SK-N-SH (cell line): Measurements from ENCODE around the gene ZDHHC19. TPM values are rescaled to one million over a fixed set of nuclear protein-coding genes. Genes with fewer than 3 reads are reported as not detected.
"Not testable (repeated sequence)": the region's sequence is repeated elsewhere in the genome, so short reads cannot be mapped to it uniquely, and the experiment has no call there.

ENCODE experiments used
- CTCF ChIA-PET: fragments of 300-600, 350-600 bp; formaldehyde crosslinking; extraction: SDS; loops from one replicate; lab custom pipeline; 2021; lab: Yijun Ruan, JAX
- POLR2A ChIA-PET: fragments of 350-600 bp; sonication (Branson Sonifier 250); formaldehyde crosslinking; extraction: SDS; loops from one replicate; lab custom pipeline; 2020; ENCODE audit warnings: antibody characterized with exemption, inconsistent platforms; lab: Yijun Ruan, JAX
- DNase-seq: peaks from one replicate; pipeline ENCODE4 v3.0.0; 2012
- H2AFZ ChIP-seq: fragments of 200-600 bp; sonication (generic); 2 replicates; pipeline ENCODE4 v1.8.1; 2016; ENCODE audit warnings: antibody characterized with exemption, mild to moderate bottlenecking, low read depth
- H3F3A ChIP-seq: fragments of 200-600 bp; sonication (generic); replicated peaks from 2 replicates; pipeline ENCODE3; 2016; ENCODE audit warnings: antibody characterized with exemption, mild to moderate bottlenecking; ENCODE audit not compliant: insufficient read depth
- H3K27ac ChIP-seq, 2 experiments: fragments of 200-500 bp in 1 of 2; fragments of 200-600 bp in 1 of 2; sonication (Bioruptor generic) in 1 of 2; sonication (generic), shearing (Covaris generic) in 1 of 2; 2 replicates each; pipeline versions ENCODE4 v1.5.1 to v1.6.1; 2014 to 2016; ENCODE audit warnings: low read depth in 2 of 2, inconsistent platforms in 1 of 2, low read length in 1 of 2, mild to moderate bottlenecking in 1 of 2, mixed read lengths in 1 of 2
- H3K27me3 ChIP-seq: fragments of 200-600 bp; sonication (generic), shearing (Covaris generic); 2 replicates; pipeline ENCODE4 v1.6.1; 2016; ENCODE audit warnings: mixed run types; ENCODE audit not compliant: insufficient read depth
- H3K36me3 ChIP-seq, 2 experiments: fragments of 200-500 bp in 1 of 2; fragments of 200-600 bp in 1 of 2; sonication (Bioruptor generic) in 1 of 2; sonication (generic) in 1 of 2; replicated peaks in 1 of 2; 2 replicates each; pipeline versions ENCODE3 to v1.5.1; 2014 to 2016; ENCODE audit warnings: low read length in 1 of 2, mild to moderate bottlenecking in 1 of 2; ENCODE audit not compliant: insufficient read depth in 2 of 2, control insufficient read depth in 1 of 2
- H3K4me1 ChIP-seq, 2 experiments: fragments of 200-500 bp in 1 of 2; fragments of 200-600 bp in 1 of 2; sonication (Bioruptor generic) in 1 of 2; sonication (generic), shearing (Covaris generic) in 1 of 2; 2 replicates each; pipeline versions ENCODE4 v1.5.1 to v1.6.1; 2014 to 2016; ENCODE audit warnings: low read depth in 1 of 2, low read length in 1 of 2, mixed run types in 1 of 2; ENCODE audit not compliant: insufficient read depth in 2 of 2, control insufficient read depth in 1 of 2
- H3K4me2 ChIP-seq: fragments of 200-600 bp; sonication (generic), shearing (Covaris generic); 2 replicates; pipeline ENCODE4 v1.6.1; 2017; ENCODE audit warnings: mixed run types
- H3K4me3 ChIP-seq, 2 experiments: fragments of 200-500 bp in 1 of 2; fragments of 200-600 bp in 1 of 2; sonication (Bioruptor generic) in 1 of 2; sonication (generic), shearing (Covaris generic) in 1 of 2; 2 replicates each; pipeline versions ENCODE4 v1.5.1 to v1.8.1; 2014 to 2016; ENCODE audit warnings: low read depth in 2 of 2, inconsistent platforms in 1 of 2, low read length in 1 of 2, mild to moderate bottlenecking in 1 of 2, mixed read lengths in 1 of 2, moderate library complexity in 1 of 2
- H3K79me2 ChIP-seq: fragments of 200-600 bp; sonication (generic); 2 replicates; pipeline ENCODE4 v1.8.1; 2017; ENCODE audit warnings: mild to moderate bottlenecking; ENCODE audit not compliant: insufficient read depth
- H3K9ac ChIP-seq: fragments of 200-600 bp; sonication (generic); 2 replicates; pipeline ENCODE4 v1.6.1; 2017; ENCODE audit warnings: mixed run types
- H3K9me2 ChIP-seq: fragments of 200-600 bp; sonication (generic); 2 replicates; pipeline ENCODE4 v1.6.1; 2017; ENCODE audit warnings: mixed run types
- H3K9me3 ChIP-seq: fragments of 200-600 bp; sonication (generic); 2 replicates; pipeline ENCODE4 v1.6.1; 2017; ENCODE audit warnings: mixed run types, mild to moderate bottlenecking, moderate library complexity
- H4K20me1 ChIP-seq: fragments of 200-600 bp; sonication (generic); 2 replicates; pipeline ENCODE4 v1.6.1; 2017; ENCODE audit warnings: mild to moderate bottlenecking, mixed run types; ENCODE audit not compliant: insufficient read depth
- CTCF ChIP-seq: fragments of 200-600 bp; sonication (generic); IDR thresholded peaks from 2 replicates; pipeline ENCODE4 v1.6.1; 2017; ENCODE audit warnings: antibody characterized with exemption, mild to moderate bottlenecking, moderate library complexity
- ELF1 ChIP-seq: IDR thresholded peaks from 2 replicates; pipeline ENCODE4 v1.4.0; 2012
- FOXM1 ChIP-seq: IDR thresholded peaks from 2 replicates; pipeline ENCODE4 v1.4.0; 2012; ENCODE audit warnings: low read depth, mild to moderate bottlenecking
- GATA2 ChIP-seq: sonication (generic); formaldehyde crosslinking; IDR thresholded peaks from 2 replicates; pipeline ENCODE4 v1.5.0; 2020; ENCODE audit warnings: mild to moderate bottlenecking, missing genetic modification reagents
- JUND ChIP-seq: IDR thresholded peaks from 2 replicates; pipeline ENCODE4 v1.4.0; 2012
- MAX ChIP-seq: IDR thresholded peaks from 2 replicates; pipeline ENCODE4 v1.4.0; 2012; ENCODE audit warnings: low read depth
- POLR2AphosphoS5 ChIP-seq: IDR thresholded peaks from 2 replicates; pipeline ENCODE4 v1.6.1; 2012; ENCODE audit warnings: low read depth, low read length
- REST ChIP-seq: IDR thresholded peaks from 2 replicates; pipeline ENCODE4 v1.6.1; 2012; ENCODE audit warnings: mild to moderate bottlenecking, low read depth, low read length, moderate library complexity
- SMC3 ChIP-seq: IDR thresholded peaks from 2 replicates; pipeline ENCODE4 v1.6.1; 2012; ENCODE audit warnings: low read depth, low read length, improper control_type of control experiment
- TAF1 ChIP-seq: IDR thresholded peaks from 2 replicates; pipeline ENCODE4 v1.6.1; 2012; ENCODE audit warnings: low read depth, mild to moderate bottlenecking, low read length, moderate library complexity, borderline replicate concordance
- TEAD4 ChIP-seq: IDR thresholded peaks from 2 replicates; pipeline ENCODE4 v1.4.0; 2012; ENCODE audit warnings: mild to moderate bottlenecking, borderline replicate concordance; ENCODE audit not compliant: insufficient read depth
- USF1 ChIP-seq: IDR thresholded peaks from 2 replicates; pipeline ENCODE4 v1.4.0; 2012; ENCODE audit warnings: low read depth, borderline replicate concordance
- USF2 ChIP-seq: fragments of 150-350 bp; IDR thresholded peaks from 2 replicates; pipeline ENCODE4 v1.6.1; 2017; ENCODE audit warnings: antibody characterized with exemption, low read length, low read depth, borderline replicate concordance
- WGBS: methylation state at CpG from one replicate; pipeline ENCODE4 v1.1.6; 2017; ENCODE audit warnings: low lambda C conversion rate; 5-methylcytosine and 5-hydroxymethylcytosine counted together
- polyA plus RNA-seq, 3 experiments: library from polyadenylated mRNA; depleted of rRNA; stranded (reverse); fragments of >200 nt; gene quantifications; 2 replicates each; pipeline ENCODE4 v1.2.3, GENCODE V29; 2012

The ZDHHC19 gene
- polyA plus RNA-seq, 1 of the 3 experiments (the other 2 are of a cell fraction): not detected

GRCh38 chr3:196251918-196252317 is 40.7 kb upstream of the ZDHHC19 start (continued):
- TF ChIP-seq REST (no peak), GATA2 (CRISPR knock-in tag) (no peak), POLR2AphosphoS5 (no peak), CTCF (no peak), FOXM1 (no peak), USF2 (no peak), JUND (no peak), ELF1 (no peak)

GRCh38 chr3:196246612-196247308 is 35.6 kb upstream of the ZDHHC19 start:
- ChIA-PET CTCF (no interaction called here), POLR2A (no interaction called here)
- Histone ChIP-seq H3K9ac (no peak overlapping the region), H3K79me2 (peaks cover 7% of the 10 kb centered on the region; the same call in 1 of the 2 replicates), H3K9me3 (no peaks in the 10 kb centered on the region), H3K4me2 (no peak overlapping the region), H3K4me3 (no peak overlapping the region), H3K9me2 (no peaks in the 10 kb centered on the region), H3K27me3 (no peaks in the 10 kb centered on the region), H3F3A (peaks cover 5% of the 10 kb centered on the region), H4K20me1 (no peaks in the 10 kb centered on the region), H3K4me1 (no peaks in the 10 kb centered on the region), H3K36me3 (peaks cover 28 to 30% of the 10 kb centered on the region in 2 experiments), H3K27ac (no peak overlapping the region), H2AFZ (no peak overlapping the region)
- WGBS: 86% methylated on average over 10 of the region's 13 CpGs
- no peak for DNase-seq
- TF ChIP-seq ELF1: no peak
- TF ChIP-seq USF1: no peak
- no peak for TF ChIP-seq MAX
- no peak for TF ChIP-seq TEAD4
- TF ChIP-seq TAF1: no peak
- TF ChIP-seq SMC3: no peak

GRCh38 chr3:196244166-196244565 is 33.0 kb upstream of the ZDHHC19 start:
- H3F3A ChIP-seq, H3K4me1 ChIP-seq, H3K4me2 ChIP-seq, H2AFZ ChIP-seq, POLR2A ChIA-PET, H3K9me3 ChIP-seq, H3K27ac ChIP-seq, H3K79me2 ChIP-seq, H4K20me1 ChIP-seq, H3K27me3 ChIP-seq, DNase-seq, H3K9ac ChIP-seq, H3K9me2 ChIP-seq, H3K4me3 ChIP-seq, CTCF ChIA-PET: not testable (repeated sequence)
- 97% methylated on average over 21 of the region's 34 CpGs for WGBS
- H3K36me3 ChIP-seq: peaks cover 44 to 46% of the 10 kb centered on the region in 2 experiments
